ENCODE data around the gene JOSD2. TPM values are rescaled to one million over a fixed set of nuclear protein-coding genes. Genes with fewer than 3 reads are reported as not detected.

JOSD2 gene
- total RNA-seq = 10 to 100 TPM in 3 of 4 donors, 1 to 10 TPM in 1; 8.5 to 25.0 (median 21.2) TPM

- WGBS, 2 donors = 1 to 2% methylated on average over 37 to 44 of the region's 69 CpGs
- intact Hi-C loops (cut with DNase I; ENCODE audit: low total_unique reads) = no loop called here
- TF ChIP-seq POLR2A (IDR thresholded peaks at IDR 0.05) (no peak), CTCF (IDR thresholded peaks at IDR 0.05) (no peak)
Measured at GRCh38 chr19:50511069-50511822, at the start of gene JOSD2. TSS of gene JOSD2 (minus strand) at chr19:50511191. CDS start at chr19:50510431, 760 bp downstream.

GRCh38 chr19:50559636-50560035 is 48.6 kb upstream of the JOSD2 start:
- no peak for DNase-seq (ENCODE audit: low spot score in 2 of 2)
- TF ChIP-seq POLR2A (IDR thresholded peaks at IDR 0.05) (no peak), CTCF (IDR thresholded peaks at IDR 0.05) (no peak)
- no peak overlapping the region for H3K4me3 ChIP-seq (ENCODE audit: low read depth, poor library complexity, severe bottlenecking)
- intact Hi-C loops (cut with DNase I; ENCODE audit: low total_unique reads) = no loop called here
- 60 to 72% methylated on average over 10 of the region's 10 CpGs for WGBS, 2 donors

More at GRCh38 chr19:50511069-50511822, at the start of gene JOSD2:
- DNase-seq (ENCODE audit: low spot score in 2 of 2) = peak; percentile 98 to 99
- peak within 1 kb of the TSS; percentile 37 for H3K4me3 ChIP-seq (ENCODE audit: low read depth, poor library complexity, severe bottlenecking)

GRCh38 chr19:50558449-50558848 is 47.5 kb upstream of the JOSD2 start:
- H3K4me3 ChIP-seq (ENCODE audit: low read depth, poor library complexity, severe bottlenecking) = no peak overlapping the region
- TF ChIP-seq CTCF (IDR thresholded peaks at IDR 0.05) = no peak
- no peak for DNase-seq (ENCODE audit: low spot score in 2 of 2)
- WGBS, 2 donors = 88 to 94% methylated on average over 13 of the region's 13 CpGs
- intact Hi-C loops (cut with DNase I; ENCODE audit: low total_unique reads) = no loop called here

- WGBS, 2 donors = 95 to 97% methylated on average over 4 of the region's 4 CpGs
- TF ChIP-seq POLR2A (IDR thresholded peaks at IDR 0.05) (no peak), CTCF (IDR thresholded peaks at IDR 0.05) (no peak)
- no peak for DNase-seq (ENCODE audit: low spot score in 2 of 2)
- intact Hi-C loops (cut with DNase I; ENCODE audit: low total_unique reads) = no loop called here
- no peak overlapping the region for H3K4me3 ChIP-seq (ENCODE audit: low read depth, poor library complexity, severe bottlenecking)
Measured at GRCh38 chr19:50558039-50558438, 47.0 kb upstream of the JOSD2 start.

GRCh38 chr19:50557009-50557613 is 46.1 kb upstream of the JOSD2 start:
- intact Hi-C loops (cut with DNase I; ENCODE audit: low total_unique reads) = no loop called here
- TF ChIP-seq CTCF (IDR thresholded peaks at IDR 0.05) (no peak), POLR2A (IDR thresholded peaks at IDR 0.05) (no peak)
- no peak for DNase-seq (ENCODE audit: low spot score in 2 of 2)
- 14 to 15% methylated on average over 18 to 19 of the region's 20 CpGs for WGBS, 2 donors
- H3K4me3 ChIP-seq (ENCODE audit: low read depth, poor library complexity, severe bottlenecking) = no peak overlapping the region

All from lower leg skin (tissue), 4 donors.